HG02840 (cell line): ENCODE data around the gene RRAS.
A peak's percentile ranks its signal among the peaks of the same experiment; 100 is the strongest.

Source experiments
- ATAC-seq: cut with Tn5 transposase; IDR thresholded peaks from one replicate; pipeline ENCODE4 v1.9.1; 2021; ENCODE audit warnings: mild to moderate bottlenecking, moderate library complexity, moderate number of reproducible peaks; ENCODE audit not compliant: unreplicated experiment, low FRiP score

The RRAS gene

DNA sequence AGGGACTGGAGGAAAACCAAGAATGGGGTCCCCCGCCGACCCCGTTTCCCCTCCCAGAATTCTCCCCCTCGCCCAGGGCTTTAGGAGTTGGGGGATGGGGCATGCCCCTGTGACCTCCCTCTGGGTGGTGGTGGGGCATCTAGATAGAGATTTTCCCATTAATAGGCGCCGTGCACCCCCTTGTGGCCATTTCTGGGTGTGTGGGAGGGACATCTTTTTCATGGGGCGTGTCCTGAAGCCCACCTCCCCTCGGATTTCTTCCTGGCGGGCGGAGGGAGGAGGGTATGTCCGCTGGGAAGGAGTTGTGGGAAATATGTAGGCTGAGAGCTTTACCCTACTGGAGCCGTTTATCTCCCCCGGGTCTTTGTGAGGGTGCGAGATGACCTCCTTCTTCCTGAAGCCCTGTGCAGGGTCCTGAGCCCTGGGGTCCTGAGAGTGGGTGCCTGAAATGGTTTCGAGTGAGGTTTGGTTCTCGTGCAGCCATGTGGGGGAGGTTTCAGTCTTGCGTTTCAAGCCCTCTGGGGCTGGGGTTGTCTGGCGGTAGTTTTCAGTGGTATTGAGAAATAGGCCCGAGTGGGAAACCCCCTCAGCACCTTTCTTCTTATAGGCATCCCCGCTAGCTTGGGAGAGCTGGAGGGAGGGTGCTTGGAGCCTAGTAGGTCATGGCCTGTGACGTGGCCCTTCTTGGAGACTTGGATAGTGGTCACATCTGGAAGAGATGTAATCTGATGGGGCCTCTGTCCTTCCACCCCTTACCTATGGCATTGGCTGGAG lies 38.1 kb upstream of the RRAS start:
- no peak for ATAC-seq

DNA sequence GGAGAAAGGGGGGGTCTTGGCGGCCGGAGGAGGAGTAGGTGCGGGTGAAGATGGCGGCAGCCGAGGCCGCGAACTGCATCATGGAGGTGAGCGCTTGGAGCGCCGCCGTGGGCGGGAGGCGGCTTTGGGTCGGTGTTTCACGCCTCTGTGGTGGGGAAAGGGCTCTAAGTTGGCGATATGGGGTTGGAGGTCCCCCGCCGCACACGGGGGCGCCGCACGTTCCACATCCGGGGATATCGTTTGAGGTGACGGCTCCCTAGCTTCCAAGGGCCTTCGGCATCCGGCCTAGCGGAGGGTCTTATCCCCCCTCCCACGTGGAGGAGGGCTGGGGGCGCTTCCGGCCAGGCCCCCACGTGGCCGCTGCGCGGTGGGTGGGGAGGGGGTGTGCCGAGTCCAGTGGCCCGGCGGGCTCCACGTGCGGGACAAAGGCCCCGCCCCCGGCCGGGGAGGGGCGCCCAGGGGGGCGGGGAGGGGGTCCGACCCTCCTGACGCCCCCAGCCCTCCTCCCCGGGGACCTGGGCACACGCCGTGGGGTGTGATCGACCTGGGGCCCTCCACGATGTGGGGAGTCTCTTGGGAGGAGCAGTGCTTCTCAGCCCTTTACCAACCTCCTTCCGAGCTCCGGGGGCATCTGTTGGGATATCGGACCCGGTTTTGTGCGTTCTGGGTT lies 37.4 kb upstream of the RRAS start, which contains the start of gene PRMT1:
TSS of gene PRMT1 (plus strand) at position 41 of the 670 bp plus-strand sequence. CDS start at position 51, 10 bp downstream.
- no peak for ATAC-seq

DNA sequence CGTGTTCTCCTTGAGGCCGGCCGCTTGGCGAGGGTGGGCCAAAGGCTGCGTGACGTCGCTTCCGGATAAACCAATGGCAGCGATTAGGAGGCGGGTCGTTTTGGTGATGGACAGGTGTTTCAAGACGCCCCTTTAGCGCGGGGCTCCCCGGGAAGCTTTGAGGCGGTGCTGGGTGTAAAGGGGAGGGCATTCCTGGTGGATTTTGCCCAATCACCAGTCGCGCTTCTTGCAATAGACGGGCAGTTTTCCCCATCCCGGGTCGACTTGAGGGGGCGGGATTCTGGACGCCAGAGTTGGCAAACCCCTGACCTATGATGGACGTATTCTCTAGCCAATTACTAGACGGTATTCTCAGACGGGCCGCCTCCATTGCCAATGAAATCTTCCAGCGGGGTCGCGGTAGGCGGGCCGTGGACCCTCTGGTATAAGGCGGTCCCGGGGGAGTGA lies 36.9 kb upstream of the RRAS start:
- ATAC-seq: peak; percentile 72

DNA sequence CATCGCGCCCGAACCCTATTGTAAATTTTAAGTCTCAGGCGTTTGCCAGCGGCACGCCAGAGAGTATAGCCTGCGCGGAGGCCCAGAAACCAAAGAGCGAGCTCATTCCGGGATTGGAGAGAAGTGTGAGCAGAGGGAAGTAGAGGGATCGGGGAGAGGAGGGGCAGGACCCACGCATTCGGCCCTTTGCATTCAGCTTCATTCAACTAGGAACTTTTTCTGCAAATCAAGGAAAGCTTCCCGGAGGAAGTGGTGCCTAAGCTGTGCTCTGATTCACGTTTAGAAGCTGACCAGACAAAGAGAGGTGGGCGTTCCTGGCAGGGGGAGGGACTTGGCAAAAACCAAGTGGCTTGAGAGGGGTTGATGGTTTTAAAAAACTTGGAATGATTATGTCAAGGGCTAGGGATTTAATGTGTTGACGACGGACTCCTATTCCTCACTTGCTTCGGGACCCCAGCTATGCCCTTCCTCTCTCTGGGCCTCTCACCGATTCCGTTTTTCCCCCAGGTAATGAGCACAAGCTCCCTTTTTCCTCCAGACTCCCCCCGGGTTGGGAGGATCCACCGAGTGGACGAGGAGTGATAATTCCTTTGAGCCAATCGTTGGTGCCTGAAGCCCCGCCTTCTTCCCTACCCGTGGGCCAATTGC lies 36.3 kb upstream of the RRAS start:
- ATAC-seq: peak; percentile 26

DNA sequence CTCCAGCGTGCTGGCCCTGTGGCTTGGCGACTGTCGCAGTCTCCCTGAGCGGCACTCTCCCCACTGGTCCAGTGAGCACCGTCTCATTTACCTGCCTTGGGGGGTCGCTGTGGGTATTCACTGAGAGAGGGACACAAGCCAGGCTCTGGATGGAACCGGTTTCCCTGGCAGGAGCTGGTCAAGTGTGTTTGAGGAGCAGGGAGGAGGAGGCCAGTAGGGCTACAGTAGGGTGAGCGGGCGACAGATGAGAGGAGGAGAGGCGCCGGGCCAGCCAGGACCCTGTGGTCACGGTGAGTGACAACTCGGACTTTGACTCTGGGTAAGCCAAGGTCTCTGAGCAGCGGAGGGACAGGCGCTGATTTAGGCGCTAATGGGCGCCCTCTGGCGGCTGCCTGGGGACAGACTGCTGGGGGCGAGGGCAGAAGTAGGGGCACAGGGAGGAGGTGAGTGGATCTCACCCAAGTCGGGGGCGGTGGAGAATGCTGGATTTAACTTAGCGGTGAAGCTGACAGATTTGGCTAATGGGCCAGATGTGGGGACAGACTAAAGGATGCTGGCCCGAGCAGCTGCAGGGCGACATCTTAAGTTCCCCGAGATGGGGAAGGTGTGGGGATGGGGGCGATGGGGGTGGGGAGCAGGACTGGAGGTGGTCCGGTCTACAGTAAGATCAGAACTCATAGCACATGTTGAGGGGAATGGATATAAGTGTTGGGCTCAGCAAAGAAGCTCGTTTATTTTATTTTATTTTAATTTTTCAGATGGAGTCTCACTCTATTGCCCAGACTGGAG lies 32.4 kb upstream of the RRAS start:
- no peak for ATAC-seq

DNA sequence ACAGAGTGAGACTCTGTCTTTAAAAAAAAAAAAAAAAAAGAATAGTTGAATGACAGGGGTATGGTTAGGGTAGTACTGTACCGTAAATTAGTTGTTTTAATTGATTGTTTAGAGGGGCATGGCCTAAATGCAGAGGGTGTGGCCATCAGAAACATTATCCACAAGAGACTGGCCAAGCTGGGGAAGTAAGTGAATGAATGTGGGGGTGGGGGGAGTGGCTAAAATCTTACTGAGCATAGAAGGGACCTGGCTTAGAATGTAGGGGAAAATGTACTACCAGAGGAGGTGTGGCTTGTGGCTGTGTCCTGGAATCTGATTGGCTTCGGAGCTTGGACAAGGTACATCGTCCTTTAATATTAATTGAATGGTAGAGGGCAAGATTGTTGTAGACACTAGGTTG lies 29.6 kb upstream of the RRAS start:
- no peak for ATAC-seq

DNA sequence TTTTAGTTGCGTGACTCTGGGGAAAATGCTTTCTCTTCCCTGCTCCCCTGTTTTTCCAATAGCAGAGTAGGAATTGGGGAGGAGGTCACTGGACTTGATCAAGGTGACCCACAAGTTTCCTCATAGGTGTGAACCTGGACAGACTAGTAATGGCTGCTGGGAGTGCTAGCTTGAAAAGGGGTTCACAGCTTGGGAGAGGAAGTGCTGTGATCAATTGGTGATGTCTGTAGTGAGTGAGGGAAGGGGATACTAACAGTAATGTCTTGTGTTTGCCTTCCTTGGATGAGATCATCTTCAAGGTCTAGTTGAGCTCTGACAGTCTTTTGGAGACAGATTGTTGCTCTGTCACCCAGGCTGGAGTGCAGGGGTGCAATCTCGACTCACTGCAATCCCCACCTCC lies 27.5 kb upstream of the RRAS start:
- ATAC-seq: no peak

DNA sequence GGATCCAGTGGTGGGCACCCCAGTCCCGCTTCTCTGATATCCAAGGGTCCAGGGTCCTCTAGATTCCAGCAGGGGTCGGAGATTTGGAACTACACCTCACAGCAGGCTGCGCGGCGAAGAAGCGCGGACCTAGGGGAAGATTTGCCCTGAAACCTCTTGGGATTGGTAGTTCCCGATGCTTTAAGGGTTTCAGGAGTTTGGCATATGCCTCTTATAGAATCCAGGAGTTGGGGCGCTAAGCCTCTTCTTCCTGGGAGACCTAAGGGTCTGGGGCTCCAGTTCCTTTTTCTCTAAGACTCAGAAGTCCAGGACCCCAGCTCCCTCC lies 26.1 kb upstream of the RRAS start:
- ATAC-seq: no peak

DNA sequence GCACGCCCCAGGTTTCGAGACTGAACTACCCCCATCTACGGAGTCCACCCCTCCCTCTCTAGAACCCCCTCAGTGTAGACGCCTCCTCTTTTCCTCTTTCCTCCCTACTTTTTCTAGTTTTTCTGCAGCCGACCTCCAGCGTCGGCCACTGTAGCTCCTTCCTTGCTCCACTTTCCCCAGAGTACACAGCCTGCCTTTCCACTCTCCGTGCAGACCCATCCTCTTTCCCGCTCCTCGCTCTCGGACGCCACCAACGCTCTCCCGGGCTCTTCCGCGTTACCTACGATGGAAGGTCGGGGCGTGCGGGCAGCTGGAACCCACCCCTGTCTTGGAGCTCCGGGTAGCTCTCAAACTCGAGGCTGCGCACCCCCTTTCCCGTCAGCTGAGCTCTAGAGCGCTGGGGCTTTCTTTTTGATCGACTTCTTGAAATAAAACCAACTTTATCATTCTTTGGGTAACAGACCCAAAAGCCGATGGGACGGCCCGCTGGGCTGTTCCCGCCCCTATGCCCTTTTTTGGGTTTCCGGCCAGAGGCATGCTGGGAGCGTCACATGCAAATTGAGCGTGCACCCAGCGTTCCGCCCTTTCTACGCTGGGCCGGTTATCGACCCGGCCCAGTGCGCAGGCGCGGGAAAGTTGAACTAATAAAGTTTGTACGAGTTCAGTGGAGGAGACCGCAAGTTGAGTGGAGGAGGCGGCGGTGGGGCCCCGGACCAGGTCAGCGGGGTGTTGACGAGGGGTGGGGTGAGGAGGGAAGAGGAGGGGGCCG lies 25.6 kb upstream of the RRAS start, which contains the start of the genes BCL2L12 and IRF3:
TSS of gene BCL2L12 (plus strand) at position 583 of the 769 bp plus-strand sequence. CDS start 760 bp downstream, outside the sequence.
TSS of gene IRF3 (minus strand) at position 507 of the 769 bp plus-strand sequence. CDS start 1,019 bp downstream, outside the sequence.
- ATAC-seq: peak; percentile 93

DNA sequence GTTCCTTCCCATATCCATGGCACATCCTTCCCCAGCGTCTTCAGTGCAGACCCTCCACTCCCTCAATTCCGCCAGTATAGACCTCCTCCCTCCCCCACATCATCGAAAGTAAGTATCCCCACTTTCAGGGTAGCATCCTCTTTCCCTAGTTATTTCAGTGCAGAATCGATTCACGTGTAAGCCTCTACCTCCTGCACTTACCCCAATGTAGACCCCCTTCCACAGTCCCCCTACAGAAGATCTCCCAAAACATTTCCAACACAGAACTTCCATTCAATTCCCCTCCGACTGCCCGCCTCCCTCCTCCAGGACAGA lies 25.1 kb upstream of the RRAS start:
- ATAC-seq: no peak

DNA sequence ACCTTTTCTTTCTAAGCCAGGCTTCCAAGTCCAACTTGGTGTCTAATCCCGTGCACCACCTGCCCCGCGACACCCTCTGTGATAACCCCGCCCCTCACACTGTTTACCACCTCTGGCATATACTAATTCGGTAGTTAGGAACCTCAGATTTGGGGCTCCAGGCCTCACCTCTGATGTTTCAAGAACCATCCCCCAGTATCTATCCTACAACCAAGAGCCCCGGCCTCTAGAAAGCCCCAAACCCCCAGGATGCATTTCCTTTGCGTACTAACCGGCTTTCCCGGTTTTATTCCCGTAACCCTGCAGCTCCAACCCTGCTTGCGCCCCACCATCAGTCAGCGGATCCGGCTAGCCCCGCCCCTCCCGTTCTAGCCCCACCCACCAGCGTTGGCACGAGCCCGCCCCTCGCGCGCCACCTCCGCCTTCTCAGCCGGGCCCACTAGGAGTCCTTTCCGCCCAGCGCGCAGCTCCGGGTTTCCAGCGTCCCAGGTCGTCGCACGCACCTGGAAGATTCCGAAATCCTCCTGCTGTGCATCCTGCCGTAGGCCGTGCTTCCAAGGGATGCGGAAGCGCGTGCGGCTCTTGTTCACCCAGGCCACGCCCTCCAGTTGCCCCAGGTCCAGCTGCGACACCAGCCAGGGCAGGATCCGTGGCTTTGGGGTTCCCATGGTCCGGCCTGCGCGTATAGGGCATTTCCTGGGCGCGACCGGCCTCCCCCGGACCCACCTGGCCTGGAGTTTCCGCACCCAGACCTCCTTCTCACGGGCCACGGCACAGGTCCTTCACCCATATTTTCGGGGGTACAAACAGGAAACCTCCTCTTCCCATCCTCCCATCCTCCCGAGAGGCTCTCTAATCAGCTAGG lies 24.5 kb upstream of the RRAS start:
- no peak for ATAC-seq

DNA sequence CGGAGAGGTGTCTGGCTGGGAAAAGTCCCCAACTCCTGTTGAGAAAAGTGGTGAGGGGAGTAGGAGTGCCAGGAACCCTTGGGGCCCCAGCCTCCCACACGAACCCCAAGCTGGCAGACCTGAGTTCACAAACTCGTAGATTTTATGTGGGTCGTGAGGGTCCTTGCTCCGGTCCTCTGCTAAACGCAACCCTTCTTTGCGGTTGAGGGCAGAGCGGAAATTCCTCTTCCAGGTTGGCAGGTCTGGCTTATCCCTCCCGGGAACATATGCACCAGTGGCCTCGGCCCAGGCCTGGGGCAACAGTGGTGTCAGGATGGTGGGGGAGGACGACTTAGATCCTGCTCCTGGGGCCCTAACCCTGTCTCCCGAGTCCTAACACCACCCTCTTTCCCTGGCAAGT lies 23.3 kb upstream of the RRAS start:
- ATAC-seq: no peak

DNA sequence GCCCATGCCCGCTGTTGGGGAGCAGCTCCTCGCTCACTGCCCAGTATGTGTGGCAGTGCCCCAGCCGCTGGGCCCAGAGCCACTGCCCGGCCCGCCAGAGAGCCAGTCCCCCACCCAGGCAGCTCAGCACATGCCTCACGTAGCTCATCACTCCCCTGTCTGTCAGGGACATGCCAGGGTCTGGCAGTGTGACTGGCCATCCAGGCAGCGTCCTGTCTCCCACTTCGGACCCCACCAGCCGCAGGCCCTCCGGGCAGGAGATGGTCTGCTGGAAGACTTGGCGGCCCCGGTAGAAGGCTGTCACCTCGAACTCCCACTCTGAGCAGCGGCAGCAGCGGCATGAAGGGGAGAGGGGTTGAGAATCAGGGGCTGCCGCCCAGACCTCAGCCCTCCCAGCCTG lies 22.1 kb upstream of the RRAS start:
- ATAC-seq: no peak

DNA sequence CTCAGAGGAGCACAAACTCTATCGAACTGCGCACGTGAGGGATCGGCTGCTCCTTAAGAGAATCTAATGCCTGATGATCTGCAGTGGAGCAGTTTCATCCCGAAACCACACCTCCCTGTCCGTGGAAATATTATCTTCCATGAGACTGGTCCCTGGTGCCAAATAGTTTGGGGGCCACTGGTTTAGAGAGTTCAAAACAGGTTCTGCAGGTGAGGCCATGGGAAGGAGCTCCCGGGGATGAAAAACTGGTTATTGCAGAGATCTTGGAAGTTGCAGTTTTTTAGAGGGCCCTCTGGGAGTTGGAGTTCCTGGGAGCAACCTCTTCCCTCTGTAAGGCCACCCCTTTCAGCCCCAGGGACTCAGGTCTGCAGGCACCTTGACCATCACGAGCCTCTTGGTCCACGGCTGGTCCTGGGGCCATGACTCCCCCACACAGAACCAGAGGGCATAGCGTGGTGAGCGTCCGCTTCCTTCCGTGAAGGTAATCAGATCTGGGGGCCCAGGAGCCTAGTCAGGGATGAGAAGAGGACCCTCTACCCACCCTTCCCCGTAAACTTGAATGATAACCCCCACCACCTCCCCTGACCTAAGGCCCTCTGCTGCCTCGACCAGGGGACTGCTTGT lies 20.5 kb upstream of the RRAS start:
- no peak for ATAC-seq

DNA sequence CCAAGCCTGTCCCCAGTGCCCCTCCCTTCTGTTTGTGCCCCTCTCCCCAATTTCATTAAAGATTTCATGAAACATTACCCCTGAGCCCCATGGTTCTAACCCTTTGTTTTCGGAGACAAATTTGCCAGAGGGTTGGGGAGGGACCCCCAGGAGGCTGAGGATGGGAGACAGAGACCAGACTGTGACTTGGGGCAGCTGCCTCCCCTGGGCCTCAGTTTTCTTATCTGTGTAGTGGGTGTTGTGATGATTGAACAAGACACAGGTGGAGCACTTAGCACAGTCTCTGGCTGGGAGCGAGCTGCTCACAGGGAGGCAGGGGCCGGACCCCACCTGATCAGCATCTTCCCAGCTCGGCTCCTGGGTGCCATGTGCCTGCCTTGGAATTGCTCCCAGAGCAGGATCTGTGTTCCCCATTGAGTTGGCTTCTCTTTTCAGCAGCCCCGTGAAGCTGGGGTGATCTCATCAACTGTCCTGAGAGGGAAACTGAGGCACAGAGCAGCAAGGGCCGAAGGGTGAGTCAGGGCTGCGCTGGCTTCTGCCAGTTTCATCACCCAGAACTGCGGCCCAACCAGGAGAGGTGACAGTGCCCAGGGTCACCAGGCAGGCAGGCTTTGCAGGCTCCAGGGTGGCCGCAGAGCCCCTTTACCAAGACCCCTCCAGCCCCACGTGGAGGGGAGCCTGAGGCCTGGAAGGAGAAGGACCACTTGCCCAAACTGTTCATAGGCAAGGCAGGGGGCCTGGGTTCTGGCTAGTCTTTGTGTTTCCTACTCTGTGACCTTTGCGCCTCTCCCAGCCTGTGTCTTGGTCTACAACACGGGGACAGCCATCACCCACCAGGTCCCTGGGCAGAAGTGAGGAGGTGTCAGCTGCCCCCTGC lies 18.9 kb upstream of the RRAS start:
- no peak for ATAC-seq

DNA sequence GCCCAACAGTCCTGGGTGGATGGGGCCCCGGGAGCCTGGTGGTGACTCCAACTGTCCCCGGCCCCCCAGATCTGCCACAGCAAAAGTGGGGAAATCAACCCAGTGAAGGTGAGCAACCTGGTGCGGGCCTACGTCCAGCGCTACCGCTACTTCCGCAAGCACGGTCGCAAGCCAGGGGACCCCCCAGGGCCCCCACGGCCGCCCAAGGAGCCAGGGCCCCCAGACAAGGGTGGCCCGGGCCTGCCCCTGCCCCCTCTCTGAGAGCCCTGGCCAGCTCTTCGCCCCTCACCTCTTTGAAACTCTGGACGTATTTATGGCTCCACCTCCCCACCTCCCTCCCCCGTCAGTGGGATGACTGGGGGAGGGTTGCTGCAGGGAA lies 18.2 kb upstream of the RRAS start:
- no peak for ATAC-seq

DNA sequence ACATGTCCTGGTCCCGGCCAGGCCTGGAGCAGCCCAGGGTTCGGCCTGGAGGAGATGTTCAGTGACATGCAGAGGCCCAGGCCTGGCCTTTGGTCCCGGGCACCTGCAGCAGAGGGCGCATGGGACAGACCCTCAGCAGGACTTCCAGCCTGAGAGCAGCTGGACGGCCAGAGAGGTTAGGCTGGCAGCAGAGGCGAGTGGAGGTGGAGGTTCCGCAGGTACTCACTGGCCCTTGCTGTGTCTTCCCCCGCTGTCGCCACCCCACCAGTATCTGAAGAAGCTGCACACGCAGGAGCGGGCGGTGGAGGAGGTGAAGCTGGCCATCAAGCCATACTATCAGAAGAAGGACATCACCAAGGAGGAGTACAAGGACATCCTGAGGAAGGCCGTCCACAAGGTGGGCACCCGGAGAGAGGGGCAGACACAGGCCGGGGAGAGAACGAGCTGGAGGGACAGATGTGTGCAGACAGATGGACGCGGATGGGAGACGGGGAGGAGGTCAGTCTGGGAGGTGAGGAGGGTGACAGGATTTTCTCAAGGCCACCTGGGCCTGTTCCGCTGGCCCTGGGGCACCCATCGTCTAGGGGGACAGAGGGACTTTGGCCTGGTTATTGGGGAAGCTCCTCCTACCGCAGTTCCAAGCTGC lies 17.7 kb upstream of the RRAS start:
- ATAC-seq: no peak
